ENCODE data around the gene CAMTA1. TPM values are rescaled to one million over a fixed set of nuclear protein-coding genes. Genes with fewer than 3 reads are reported as not detected.

Gene CAMTA1
- total RNA-seq, 1 experiment from 2014 or later = 69.5 TPM

DNA sequence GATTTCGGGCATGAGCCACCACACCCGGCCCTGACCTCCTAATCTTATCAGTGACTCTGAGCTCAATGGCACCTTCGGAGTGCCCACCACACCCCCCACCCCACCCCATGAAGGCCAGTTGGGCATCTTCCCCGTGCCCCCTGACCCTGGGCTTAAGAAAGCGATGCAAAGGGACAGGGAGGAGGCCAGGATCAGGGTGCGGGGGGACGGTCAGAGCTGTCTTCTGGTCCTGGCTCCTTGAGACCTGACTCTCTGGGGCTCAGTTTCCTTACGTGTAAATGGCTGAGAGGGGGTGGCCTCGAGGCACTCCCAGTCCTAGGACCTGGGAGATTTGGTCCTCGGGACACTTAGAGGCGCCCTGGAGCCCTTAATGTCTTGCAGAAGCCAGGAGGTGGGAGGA, 881.9 kb downstream of the CAMTA1 start:
- RAD21 ChIA-PET (ENCODE audit: low non-redundant PET in 1 of 2, low total read pairs in 2 of 2, uncharacterized antibody in 2 of 2, unreplicated experiment in 2 of 2) = interaction anchor here (1.1 to 2.4 kb wide), 2 partner anchors 85 to 86 kb away, joined by 6 to 10 read pairs; no protein-coding TSS in a partner anchor
- no peak overlapping the region for H2AFZ ChIP-seq (ENCODE audit: low read depth, low read length, poor library complexity, severe bottlenecking)
- H3K9me2 ChIP-seq (ENCODE audit: insufficient read depth) = no peaks in the 10 kb centered on the region
- BruUV-seq (replicated peaks) = no TSS peak
- no peak for ATAC-seq
- H3K4me1 ChIP-seq (ENCODE audit: control insufficient read depth in 1 of 2, insufficient read depth in 2 of 2, low read length in 2 of 2) = peaks cover 0 to 8% of the 10 kb centered on the region in 2 experiments; a peak in 2 of 4 replicates
- intact Hi-C loops (cut with micrococcal nuclease) = loop anchor here (1.0 to 10.0 kb wide), 5 partner anchors 86 to 680 kb away; partner anchors contain the start of genes PARK7 and TNFRSF9
- H3K27ac ChIP-seq (ENCODE audit: low read depth, low read length) = no peak overlapping the region
- no peaks in the 10 kb centered on the region for H3K36me3 ChIP-seq (ENCODE audit: control insufficient read depth in 1 of 2, insufficient read depth in 2 of 2, low read length in 2 of 2)
- no peak for TF ChIP-seq FOSL1 (IDR thresholded peaks at IDR 0.05; ENCODE audit: low read depth)
- TF ChIP-seq YY1 (IDR thresholded peaks at IDR 0.05; ENCODE audit: extremely low read depth, insufficient replicate concordance, low read depth, low read length) = no peak
- no peak for TF ChIP-seq SP1 (IDR thresholded peaks at IDR 0.05; ENCODE audit: low read depth)
- TF ChIP-seq CBX3 (IDR thresholded peaks at IDR 0.05; ENCODE audit: low read depth) = no peak
- TF ChIP-seq, protein P1, sequence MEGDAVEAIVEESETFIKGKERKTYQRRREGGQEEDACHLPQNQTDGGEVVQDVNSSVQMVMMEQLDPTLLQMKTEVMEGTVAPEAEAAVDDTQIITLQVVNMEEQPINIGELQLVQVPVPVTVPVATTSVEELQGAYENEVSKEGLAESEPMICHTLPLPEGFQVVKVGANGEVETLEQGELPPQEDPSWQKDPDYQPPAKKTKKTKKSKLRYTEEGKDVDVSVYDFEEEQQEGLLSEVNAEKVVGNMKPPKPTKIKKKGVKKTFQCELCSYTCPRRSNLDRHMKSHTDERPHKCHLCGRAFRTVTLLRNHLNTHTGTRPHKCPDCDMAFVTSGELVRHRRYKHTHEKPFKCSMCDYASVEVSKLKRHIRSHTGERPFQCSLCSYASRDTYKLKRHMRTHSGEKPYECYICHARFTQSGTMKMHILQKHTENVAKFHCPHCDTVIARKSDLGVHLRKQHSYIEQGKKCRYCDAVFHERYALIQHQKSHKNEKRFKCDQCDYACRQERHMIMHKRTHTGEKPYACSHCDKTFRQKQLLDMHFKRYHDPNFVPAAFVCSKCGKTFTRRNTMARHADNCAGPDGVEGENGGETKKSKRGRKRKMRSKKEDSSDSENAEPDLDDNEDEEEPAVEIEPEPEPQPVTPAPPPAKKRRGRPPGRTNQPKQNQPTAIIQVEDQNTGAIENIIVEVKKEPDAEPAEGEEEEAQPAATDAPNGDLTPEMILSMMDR (IDR thresholded peaks at IDR 0.05 in 2 of 3, conservative IDR thresholded peaks at IDR 0.05 in 1 of 3; ENCODE audit: borderline replicate concordance in 1 of 3, insufficient read depth in 1 of 3, low read depth in 2 of 3, low read length in 2 of 3) = no peak
- TF ChIP-seq, protein P2, sequence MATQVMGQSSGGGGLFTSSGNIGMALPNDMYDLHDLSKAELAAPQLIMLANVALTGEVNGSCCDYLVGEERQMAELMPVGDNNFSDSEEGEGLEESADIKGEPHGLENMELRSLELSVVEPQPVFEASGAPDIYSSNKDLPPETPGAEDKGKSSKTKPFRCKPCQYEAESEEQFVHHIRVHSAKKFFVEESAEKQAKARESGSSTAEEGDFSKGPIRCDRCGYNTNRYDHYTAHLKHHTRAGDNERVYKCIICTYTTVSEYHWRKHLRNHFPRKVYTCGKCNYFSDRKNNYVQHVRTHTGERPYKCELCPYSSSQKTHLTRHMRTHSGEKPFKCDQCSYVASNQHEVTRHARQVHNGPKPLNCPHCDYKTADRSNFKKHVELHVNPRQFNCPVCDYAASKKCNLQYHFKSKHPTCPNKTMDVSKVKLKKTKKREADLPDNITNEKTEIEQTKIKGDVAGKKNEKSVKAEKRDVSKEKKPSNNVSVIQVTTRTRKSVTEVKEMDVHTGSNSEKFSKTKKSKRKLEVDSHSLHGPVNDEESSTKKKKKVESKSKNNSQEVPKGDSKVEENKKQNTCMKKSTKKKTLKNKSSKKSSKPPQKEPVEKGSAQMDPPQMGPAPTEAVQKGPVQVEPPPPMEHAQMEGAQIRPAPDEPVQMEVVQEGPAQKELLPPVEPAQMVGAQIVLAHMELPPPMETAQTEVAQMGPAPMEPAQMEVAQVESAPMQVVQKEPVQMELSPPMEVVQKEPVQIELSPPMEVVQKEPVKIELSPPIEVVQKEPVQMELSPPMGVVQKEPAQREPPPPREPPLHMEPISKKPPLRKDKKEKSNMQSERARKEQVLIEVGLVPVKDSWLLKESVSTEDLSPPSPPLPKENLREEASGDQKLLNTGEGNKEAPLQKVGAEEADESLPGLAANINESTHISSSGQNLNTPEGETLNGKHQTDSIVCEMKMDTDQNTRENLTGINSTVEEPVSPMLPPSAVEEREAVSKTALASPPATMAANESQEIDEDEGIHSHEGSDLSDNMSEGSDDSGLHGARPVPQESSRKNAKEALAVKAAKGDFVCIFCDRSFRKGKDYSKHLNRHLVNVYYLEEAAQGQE (IDR thresholded peaks at IDR 0.05; ENCODE audit: low read depth) = no peak
- TF ChIP-seq TCF7L2 (IDR thresholded peaks at IDR 0.05; ENCODE audit: borderline replicate concordance, extremely low read depth, insufficient read depth, insufficient read length) = no peak
- TF ChIP-seq, protein P3, sequence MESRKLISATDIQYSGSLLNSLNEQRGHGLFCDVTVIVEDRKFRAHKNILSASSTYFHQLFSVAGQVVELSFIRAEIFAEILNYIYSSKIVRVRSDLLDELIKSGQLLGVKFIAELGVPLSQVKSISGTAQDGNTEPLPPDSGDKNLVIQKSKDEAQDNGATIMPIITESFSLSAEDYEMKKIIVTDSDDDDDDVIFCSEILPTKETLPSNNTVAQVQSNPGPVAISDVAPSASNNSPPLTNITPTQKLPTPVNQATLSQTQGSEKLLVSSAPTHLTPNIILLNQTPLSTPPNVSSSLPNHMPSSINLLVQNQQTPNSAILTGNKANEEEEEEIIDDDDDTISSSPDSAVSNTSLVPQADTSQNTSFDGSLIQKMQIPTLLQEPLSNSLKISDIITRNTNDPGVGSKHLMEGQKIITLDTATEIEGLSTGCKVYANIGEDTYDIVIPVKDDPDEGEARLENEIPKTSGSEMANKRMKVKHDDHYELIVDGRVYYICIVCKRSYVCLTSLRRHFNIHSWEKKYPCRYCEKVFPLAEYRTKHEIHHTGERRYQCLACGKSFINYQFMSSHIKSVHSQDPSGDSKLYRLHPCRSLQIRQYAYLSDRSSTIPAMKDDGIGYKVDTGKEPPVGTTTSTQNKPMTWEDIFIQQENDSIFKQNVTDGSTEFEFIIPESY (IDR thresholded peaks at IDR 0.05; ENCODE audit: extremely low read depth, insufficient replicate concordance, low read length) = no peak
- DNase-seq (ENCODE audit: low read depth, low spot score) = no peak
- no peak overlapping the region for H3K4me3 ChIP-seq (replicated peaks in 1 of 2; ENCODE audit: low read depth in 1 of 2, low read length in 2 of 2)
- no peak overlapping the region for H3K4me2 ChIP-seq (ENCODE audit: low read length)
- H3K27me3 ChIP-seq (ENCODE audit: insufficient read depth, low read length) = no peaks in the 10 kb centered on the region
- H3K9me3 ChIP-seq (ENCODE audit: control insufficient read depth in 1 of 2, insufficient read depth in 1 of 2, low read depth in 1 of 2, low read length in 2 of 2) = no peaks in the 10 kb centered on the region
- no peak overlapping the region for H3K9ac ChIP-seq (ENCODE audit: low read length)
- no peaks in the 10 kb centered on the region for H4K20me1 ChIP-seq (ENCODE audit: insufficient read depth)
- H3K79me2 ChIP-seq (ENCODE audit: insufficient read depth, low read length) = no peaks in the 10 kb centered on the region
- POLR2A ChIA-PET = interaction anchor here (0.7 kb wide), 1 partner anchor 680 kb away, joined by 3 read pairs; no protein-coding TSS in a partner anchor
- CTCF ChIA-PET = interaction anchor here (0.7 to 3.6 kb wide), 12 partner anchors 9 to 682 kb away, joined by 3 to 96 read pairs (median 4); no protein-coding TSS in a partner anchor

All from HCT116 (cell line).